ENCODE results near the gene FECH.
A peak's percentile ranks its signal among the peaks of the same experiment; 100 is the strongest.

- TF ChIP-seq CTCF (IDR thresholded peaks at IDR 0.05) (peak; percentile 79 to 86 (median 82)), POLR2A (IDR thresholded peaks at IDR 0.05) (peak; percentile 39)
Observed at GRCh38 chr18:57630002-57630753, 43.7 kb upstream of the FECH start.

All from right lobe of liver (tissue), 4 donors.